Stimulated activated CD4-positive, alpha-beta T cell treated with anti-CD3 and anti-CD28 coated beads, Interleukin-12 subunit alpha, Interleukin-12 subunit beta, amount 100 ng/mL, for 4 hours (primary cell): ENCODE measurements around the gene ARID1A.
"Not testable (repeated sequence)": the region's sequence is repeated elsewhere in the genome, so short reads cannot be mapped to it uniquely, and the experiment has no call there.

Experiments used
- DNase-seq: peaks from one replicate; pipeline ENCODE4 v3.0.0-alpha.2; 2020

ARID1A gene

DNA sequence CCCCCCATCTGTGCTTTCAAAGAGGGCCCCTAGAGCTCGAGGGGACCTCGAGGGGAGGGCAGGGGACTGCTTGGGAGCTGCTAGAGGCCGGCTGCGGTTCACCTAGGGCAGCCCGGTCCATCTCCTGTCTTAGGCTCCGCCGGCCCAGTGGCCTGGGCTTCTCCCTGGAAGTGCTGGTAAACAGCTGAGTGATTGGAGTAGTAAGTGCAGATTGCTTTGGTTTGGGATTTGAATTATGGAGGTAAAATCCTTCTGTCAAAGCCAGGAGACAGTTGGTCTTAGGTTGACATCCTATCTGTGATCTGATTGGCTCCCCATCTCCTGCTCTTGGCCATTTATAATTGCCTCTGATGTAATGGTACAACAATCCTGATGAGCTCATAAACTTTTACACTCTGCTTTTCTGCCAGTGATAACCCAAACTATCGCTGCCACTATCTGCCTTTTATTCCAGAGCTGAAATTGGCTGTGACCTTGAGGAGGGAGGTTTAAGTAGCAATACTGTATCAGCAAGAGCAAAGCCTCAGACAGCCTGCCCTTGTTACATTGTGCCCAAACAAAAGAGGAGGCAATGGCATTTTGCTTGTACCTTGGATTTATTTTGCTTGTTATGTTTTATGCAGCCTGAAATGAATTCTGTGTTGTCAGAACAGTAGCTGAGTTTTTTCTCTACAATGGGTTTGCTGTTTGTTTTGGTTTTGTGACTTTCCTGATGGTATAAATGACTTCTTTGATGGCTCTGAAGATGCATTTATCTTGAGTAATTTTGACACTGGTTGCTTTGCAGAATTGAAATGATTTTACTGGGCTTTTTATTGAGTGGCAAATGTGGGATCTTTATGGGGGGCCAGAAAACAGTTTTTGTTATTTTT lies 2.4 kb downstream of the ARID1A start:
- no peak for DNase-seq

DNA sequence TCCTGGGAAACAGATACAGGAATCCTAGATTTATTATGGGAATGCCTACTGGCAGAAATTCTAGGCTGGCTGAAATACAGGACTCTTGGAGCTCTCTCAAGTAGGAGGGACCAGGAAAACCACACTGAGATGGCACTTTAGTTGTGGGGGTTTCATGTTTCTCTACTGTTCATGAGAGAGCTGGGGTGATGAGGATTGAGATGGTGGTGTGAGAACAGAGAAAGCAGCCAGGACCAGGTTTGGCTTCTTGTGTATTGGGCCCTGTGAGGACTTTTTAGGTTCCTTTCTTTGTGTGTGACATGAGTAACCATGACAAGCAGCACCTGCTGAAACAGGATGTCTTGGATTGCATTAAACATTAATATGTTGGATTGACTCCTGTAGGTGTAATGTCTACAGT lies 4.9 kb downstream of the ARID1A start:
- DNase-seq, result no peak

DNA sequence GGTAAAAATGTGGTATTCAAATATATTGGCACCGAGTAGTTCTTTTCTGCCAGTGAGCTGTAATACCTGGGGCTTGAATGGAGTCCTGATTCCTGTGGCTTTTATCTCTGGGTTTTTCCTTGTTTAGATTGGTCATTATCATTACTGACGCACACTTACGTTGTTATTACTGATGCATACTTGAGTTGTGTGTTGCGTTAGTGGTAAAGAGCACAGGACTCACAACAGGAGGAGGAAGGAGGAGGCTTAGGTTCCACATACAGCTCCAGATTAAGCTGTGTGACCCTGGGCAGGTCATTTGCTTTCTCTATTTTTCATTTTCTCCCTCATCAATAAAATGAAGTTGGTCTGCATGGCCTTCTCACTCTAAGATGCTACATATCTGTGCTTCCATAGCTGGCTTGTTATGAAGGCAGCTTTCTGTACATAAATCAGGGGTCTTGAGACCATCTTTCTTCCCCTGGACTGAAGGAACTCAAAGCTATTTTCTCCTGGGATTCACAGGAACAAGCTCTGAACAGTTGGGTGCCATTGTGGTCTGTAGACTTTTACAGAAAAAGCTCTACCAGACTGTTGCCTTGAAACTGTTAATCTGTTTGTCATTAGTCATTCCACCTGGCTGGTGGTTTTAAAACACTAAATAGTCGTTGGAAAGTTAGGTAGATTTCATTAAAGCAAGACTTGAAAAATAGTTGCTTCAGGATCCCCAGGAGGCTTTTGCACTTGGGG lies 5.6 kb downstream of the ARID1A start:
- DNase-seq, result no peak

DNA sequence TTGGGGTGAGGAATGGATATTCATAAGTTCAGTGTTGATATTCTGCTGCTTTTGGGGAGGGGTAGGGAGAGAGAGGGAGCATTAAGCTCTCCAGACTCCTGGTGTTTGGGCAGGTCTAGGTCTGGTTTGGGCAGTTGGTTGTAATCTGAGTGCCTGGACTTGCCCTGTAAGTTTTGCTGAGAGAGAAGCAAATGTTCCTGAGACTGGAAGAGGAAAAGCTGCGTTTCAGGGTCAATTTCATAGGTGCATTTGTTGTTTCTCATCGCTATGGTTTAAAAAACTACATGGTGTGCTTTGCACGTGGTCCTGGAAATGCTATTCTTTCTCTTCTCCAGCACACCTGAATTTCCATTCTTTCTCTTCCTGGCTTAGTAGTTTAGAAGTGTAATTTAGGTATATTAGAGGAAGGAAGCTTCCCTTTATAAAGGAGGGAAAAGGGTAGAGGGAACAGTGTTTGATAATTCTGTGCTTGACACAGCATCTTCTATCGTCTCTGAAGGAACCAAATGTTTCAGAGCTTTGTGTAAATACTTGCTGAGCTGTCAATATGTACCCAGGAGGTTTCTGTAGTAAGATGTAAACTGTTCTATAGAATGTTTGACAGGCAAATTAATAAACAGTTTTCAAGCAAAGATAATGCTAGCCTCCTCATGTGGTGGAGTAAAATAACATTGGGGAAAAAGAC lies 6.3 kb downstream of the ARID1A start:
- no peak for DNase-seq

DNA sequence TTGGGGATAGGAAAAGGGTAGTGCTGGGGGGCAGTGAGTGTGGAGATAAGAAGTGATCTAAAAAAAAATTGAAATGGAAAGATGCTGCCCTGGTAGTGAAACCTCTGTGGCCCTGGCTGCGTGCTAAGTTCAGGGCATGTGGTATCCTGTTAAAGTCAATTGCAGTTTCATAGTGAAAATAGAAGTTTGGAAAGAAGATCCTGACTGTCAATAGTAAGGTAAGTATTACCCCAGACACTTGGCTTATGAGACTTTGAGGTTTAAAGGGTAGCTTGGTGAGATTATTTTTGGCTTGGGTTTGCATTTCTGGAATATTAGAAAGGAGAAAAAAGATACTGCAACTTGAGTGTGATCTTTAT lies 6.8 kb downstream of the ARID1A start:
- DNase-seq, result no peak

DNA sequence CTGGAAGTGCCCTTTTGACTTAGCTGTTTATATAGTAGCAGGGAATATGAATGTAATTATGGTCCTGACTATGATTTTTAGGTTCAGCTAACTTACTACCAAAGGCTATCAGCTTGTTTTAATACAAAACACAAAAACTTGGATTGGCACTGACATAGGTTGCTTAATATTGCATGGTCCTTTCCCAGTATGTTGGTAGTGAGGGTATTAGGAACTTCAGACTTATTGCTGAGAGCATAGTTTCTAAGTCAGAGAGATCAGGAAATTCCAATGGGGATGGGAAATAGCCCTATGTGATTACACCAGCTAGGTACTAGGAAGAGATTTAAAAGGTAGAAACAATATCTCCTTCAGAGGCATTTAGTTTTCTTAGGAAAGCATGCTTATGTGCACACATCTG lies 7.7 kb downstream of the ARID1A start:
- no peak for DNase-seq

DNA sequence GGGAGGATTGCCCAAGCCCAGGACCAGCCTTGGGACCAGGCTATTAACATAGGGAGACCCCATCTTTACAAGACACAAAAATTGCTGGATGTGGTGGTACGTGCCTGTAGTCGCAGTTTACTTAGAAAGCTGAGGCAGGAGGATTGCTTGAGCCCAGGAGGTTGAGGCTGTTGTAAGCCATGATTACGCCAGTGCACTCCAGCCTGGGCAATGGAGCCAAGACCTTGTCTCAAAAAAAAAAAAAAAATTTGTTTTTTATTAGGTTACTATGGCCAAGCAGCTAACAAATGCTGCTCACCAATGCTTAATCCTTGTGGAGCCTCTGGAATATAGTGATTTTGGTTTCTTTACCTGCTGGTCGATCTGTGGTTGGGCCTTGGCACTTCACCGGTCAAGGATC lies 8.8 kb downstream of the ARID1A start:
- no peak for DNase-seq

DNA sequence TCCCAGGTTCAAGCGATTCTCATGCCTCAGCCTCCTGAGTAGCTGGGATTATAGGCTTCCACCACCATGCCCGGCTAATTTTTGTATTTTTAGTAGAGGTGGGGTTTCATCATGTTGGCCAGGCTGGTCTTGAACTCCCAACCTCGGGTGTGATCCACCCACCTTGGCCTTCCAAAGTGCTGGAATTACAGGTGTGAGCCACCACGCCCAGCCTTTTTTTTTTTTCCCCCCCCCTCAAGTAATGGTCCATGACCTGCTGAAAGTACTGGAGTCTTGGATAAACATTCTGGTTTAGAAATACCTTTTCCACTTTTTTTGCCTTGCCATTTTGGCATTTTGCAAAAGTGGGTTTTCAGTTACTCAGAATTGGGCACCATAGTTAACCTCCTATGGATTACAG lies 9.4 kb downstream of the ARID1A start:
- DNase-seq, result not testable (repeated sequence)

DNA sequence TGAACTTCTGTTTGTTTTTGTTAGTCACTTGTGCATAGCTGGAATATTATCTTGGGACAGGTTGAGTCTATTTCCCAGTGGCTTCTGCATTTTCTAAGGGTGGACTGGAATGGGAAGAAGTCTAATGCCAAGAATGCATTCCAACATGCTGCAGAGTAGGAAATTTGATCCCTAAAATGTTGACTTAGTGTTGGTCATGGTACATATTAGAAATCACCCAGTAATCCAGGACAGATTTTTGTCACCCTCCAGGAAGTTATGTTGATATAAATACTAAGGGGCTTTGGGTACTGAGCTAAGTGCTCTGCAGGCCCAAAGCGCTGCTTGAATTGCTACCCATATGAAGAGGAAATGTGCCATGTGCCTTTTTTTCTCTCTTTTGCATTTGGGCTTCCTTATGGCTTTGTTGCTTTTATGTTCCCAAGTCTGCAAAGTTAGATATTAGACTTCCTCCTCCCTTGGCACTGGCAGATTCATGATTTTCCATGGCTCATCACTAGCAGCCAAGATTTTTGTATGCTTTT lies 10.0 kb downstream of the ARID1A start:
- DNase-seq, result no peak

DNA sequence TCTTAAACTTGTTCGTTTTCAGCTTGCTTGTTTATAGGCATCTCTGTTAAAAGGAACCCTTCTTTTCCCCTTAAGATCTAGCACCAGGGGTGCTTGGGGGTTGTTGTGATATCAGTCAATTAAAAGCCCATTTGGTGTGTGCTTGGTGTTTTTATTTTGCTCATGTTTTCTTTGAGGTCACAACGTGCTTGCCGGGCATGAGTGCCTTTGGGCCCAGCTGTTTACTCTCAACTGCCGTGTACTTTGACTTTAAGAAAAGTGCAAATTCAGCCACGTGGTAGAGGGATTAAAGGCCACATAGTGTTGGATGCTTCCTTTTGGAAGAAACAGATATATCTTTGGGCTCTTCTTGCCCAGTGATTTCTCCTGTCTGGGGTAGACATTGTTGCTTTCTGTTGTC lies 10.5 kb downstream of the ARID1A start:
- DNase-seq, result no peak

DNA sequence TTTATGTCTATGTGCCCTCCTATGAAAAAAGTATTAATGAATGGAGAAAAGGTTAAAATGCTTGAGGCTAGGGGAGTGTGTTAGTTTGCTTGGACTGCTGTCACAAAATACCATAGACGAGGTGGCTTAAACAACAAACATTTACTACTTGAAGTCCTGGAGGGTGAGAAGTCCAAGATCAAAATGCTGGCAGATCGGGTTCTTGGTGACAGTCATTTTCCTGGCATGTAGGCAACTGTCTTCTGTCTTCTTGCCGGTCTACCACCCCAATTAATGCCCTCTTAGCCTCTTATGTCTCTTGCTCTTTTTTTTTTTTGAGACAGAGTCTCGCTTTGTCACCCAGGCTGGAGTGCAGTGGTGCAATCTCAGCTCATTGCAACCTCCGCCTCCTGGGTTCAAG lies 15.0 kb downstream of the ARID1A start:
- no peak for DNase-seq

DNA sequence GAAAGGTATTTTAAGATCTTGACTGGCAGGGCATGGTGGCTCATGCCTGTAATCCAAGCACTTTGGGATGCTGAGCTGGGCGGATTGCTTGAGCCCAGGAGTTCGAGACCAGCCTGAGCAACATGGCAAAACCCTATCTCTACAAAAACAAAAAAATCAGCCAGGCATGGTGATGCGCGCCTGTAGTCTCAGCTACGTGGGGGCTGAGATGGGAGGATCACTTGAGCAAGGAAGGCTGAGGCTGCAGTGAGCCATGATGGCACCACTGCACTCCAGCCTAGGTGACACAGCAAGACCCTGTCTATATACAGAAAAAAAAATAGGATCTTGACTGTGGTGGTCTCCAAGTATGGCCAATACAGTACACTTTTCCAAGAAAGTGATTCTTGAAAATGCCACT lies 16.0 kb downstream of the ARID1A start:
- no peak for DNase-seq

DNA sequence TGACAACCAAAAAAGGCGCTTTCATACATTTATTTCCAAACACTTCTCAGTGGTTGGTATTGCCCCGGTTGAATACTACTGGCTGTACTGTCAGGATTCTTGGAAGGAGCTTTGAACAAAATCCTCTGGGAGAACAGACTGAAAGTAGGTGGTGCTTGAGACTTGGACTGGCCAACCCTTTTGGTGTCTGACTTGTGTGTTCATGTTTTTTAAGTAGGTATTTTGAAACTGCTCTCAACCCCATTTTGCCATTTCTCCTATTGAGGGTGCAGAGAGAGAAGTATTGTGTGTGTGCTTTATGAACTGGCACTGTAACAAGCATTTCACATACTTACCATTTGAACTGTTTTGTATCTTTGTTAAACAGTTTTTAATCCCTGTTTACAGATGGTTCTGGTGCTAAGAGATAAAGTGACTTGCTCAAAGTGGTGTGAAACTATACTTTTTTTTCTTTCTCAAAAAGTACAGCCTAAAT lies 21.2 kb downstream of the ARID1A start:
- DNase-seq, result no peak

DNA sequence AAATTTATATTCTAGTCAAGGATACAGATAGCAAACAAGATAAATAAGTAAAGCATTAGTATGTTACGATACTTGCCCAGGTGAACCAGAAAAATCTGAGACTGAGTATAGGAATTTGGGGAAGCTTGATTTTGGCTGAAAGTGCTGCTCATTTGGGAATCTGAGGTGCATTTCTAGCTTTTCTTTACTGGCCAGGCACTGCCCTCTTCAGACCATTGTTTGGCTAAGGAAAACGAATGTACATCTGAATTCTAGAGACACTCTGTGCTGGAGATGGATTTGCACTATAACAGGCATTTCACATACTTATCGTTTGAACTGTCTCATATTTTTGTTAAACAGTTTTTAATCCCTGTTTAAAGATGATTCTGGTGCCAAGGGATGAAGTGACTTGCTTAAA lies 23.4 kb downstream of the ARID1A start:
- no peak for DNase-seq

DNA sequence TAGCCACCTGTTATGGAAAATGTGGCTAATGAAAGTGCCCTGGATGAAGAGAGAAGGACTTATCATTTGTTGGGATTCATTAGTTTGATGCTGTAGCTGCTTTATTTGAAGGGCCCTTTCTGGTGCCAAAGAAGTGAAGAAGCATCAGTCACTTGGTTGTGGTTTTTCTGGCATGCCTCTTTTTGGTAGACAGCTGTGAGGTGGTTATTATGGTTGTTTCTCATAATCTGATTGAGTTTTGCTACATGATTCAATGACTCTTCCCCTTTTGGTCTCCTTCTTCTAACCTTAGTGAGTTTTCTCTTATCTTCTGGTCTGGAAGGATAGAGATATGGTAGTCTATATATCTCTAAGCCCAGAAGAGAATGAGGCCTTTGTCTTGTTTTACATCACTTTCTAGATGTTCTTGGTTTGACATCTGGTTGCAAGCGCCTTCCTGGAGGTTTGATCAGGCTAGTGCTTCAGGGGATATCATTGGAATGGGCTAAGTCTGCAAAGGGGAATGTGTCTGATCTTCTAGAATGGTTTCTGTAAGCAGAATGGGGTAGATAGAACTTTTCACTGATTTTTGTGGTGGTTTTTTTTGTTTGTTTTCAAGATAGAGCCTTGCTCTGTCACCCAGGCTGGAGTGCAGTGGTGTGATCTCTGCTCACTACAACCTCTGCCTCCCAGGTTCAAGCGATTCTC lies 26.0 kb downstream of the ARID1A start:
- no peak for DNase-seq

DNA sequence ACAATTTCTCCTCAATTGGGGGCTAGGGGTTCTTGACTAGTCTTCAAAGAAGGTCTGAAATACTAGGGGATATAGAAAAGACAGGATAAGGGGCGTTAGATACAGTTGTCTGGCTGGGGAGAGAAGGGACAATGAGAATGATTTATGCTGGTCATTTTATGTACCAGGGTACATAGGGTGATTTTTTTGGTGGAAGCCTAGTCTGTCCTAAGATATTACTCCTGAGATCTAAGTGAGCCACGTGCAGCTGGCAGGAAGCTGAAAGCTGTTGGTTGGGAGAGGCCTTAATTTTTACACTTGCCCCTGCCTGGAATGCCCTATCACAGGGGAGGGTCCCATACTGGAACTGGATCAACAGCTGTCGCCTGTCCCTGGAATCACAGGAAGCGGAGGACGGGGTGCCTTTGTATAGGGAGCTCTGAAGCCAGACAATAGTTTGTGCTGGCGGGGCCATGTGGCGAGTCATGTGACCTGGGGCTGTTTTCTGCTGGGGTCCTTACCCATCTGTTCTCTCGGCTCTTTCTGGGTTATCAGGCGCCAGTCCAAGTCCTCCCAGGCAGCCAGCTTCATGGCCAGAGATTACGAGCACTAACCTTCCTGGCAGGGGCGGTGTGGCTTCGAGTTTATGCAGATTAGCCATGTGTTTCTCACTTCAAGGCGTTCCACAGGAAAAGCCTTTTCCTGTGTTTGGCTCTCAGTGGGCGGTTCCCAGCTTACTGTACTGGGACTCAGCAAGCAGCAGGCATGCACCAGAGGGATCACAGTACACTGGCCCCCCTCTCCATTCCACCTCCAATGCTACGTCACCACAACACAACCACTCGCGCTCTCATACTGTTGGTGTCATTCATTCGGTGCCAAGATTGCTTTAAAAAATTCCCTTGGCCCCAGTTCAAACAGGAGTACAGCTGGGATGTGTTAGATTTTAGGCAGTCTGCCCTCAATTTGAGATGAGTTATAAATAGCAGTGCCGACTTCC lies 27.5 kb downstream of the ARID1A start:
- DNase-seq, result peak; percentile 17

DNA sequence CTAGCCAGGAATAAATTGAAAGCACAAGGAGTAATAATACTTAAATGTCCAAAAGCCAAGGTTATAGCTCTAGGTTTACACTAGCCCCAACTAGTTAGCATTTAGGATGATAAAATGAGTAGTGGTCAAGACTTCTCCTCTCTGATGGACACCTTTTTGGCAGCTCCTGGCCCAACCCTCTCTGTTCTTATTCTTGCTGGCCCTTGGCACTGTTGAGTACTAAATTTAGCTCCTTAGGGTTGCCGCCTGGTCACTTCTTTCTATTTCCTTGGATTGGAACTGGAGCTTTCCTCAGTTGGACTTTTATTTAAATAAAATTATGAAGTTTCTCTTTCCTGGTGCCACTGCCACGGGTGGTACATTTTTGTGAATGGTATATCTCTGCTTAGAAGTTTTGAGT lies 28.3 kb downstream of the ARID1A start:
- DNase-seq, result no peak

DNA sequence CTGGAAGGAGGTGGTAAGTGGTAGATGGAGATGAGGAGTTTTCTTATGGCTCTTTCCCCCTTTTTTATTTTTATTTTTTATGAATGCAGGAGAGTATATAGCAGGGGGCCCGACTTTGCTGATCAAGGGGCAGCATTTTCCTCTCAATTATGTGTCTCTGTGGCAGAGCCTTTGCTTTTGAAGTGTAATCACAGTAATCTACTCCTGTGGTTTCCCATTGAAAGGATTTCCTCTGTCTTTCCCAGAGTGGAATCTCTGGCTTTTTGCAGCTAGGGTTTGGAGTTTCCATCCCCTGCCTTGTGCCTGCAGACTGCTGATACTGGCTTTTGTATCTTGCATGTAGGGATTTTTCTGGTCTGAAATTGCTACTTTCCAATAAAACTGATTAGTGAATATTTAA lies 29.1 kb downstream of the ARID1A start:
- DNase-seq, result no peak

DNA sequence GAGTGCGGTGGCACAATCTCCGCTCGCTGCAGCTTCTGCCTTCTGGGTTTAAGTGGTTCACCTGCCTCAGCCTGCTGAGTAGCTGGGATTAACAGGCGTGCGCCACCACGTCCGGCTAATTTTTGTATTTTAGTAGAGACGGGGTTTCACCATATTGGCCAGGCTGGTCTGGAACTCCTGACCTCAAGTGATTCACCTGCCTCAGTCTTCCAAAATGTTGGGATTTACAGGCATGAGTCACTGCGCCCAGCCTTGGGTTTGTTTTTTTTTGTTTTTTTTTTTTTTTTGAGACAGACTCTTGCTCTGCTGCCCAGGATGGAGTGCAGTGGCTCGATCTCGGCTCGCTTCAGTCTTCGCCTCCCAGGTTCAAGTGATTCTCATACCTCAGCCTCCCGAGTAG lies 30.1 kb downstream of the ARID1A start:
- not testable (repeated sequence) for DNase-seq

DNA sequence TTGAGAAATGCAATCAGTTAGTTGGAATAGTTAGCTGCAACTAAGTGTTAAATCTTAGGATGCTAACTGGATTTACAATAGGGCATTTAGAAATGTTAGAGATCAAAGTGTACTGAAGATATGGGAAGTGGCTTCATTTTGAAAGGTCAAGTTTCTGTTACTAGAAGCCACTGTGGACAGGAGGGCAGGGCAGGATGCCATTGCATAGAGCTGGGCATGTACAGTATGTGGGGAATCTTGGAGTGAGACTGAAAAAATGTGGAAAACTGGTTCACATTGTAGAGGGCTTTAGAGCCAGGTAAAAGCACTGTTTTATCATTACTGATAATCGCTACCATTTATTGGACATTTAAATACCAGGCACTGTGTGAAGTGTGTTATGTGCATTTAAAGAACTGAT lies 31.0 kb downstream of the ARID1A start:
- DNase-seq, result no peak

DNA sequence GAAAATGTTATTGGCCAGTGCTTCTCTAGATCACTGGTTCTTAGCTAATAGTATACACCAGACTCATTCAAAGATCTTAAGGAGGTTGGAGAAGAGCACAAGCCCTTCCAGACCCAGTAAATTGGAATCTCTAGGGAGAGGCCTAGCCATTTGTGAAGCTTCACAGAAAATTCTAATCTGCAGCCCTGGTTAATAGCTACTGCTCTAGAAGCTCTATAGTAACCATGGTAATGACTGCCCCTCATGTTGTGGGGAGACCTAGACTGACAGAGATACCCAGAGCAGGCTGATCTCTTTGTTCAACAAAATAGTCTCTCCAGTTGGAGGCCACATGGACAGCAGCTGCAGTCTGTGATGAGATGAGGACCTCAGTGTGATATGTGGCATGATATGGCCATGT lies 31.7 kb downstream of the ARID1A start:
- no peak for DNase-seq

DNA sequence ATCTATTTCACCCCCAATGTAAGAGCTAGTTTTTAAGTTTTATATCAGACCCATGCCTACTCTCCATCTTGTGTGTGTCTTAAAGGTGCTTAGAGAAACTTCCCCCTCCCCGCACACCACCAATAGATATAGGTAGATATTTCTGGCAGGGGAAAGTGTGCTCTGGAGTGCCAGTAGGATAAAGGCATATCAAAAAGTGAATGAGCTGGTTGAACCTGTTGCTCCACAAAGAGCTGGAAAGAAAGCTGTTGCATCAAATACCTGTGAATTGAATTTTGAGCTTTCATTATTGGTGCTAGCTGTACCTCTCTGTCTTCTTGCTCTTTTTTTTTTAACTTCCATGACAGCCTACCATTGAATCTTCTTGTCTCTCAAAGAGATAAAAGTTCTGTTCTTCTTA lies 32.8 kb downstream of the ARID1A start:
- DNase-seq, result no peak
